HG03457 (cell line): Measurements from ENCODE around the gene SPON1.
"Not testable (repeated sequence)": the region's sequence is repeated elsewhere in the genome, so short reads cannot be mapped to it uniquely, and the experiment has no call there.

Experiments
- ATAC-seq: cut with Tn5 transposase; IDR thresholded peaks from one replicate; pipeline ENCODE4 v1.9.1; 2021; ENCODE audit warnings: moderate number of reproducible peaks; ENCODE audit not compliant: unreplicated experiment

Gene SPON1

DNA sequence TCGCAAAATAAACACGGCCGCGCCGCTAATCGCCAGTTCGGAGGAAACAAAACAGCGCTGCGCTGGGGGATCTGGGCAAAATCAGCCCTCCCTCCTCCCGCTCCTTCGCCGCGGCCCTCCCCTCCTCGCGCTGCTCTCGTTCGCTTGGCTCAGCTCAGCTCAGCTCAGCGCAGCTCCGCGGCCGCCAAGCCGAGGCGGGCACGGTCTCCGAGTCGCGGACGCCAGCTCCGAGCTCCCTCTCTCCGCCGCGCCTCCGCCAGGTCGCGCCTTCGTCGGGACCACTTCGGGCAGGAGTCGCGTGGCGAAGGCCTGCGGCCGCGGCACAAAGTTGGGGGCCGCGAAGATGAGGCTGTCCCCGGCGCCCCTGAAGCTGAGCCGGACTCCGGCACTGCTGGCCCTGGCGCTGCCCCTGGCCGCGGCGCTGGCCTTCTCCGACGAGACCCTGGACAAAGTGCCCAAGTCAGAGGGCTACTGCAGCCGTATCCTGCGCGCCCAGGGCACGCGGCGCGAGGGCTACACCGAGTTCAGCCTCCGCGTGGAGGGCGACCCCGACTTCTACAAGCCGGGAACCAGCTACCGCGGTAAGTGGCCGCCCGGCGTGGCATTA lies at the start of gene SPON1:
SPON1 (plus strand) TSS at position 162 of the 607 bp plus-strand sequence; CDS start at position 344, 182 bp downstream.
- no peak for ATAC-seq

GRCh38 chr11:13917264-13917663 lies 45.3 kb upstream of the SPON1 start:
- no peak for ATAC-seq

DNA sequence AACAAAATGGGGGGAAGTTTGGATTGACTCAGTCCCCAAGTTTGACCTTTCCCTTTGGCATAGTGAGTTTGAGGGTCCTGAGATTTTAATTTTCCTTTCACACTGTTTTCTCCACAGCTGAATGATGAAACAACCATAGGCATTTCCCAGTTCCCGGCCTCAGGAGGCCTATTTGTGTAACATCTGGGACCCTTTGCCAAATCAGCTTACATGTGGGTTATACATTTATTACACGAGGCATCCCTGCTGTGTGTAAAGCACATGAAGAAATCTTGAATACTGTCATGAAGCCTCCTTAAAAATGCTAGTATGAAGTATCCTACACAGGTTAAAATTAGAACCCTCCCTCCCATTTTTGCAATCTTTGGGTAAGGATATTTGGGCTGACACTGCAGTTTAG lies 44.6 kb upstream of the SPON1 start:
- ATAC-seq: no peak

DNA sequence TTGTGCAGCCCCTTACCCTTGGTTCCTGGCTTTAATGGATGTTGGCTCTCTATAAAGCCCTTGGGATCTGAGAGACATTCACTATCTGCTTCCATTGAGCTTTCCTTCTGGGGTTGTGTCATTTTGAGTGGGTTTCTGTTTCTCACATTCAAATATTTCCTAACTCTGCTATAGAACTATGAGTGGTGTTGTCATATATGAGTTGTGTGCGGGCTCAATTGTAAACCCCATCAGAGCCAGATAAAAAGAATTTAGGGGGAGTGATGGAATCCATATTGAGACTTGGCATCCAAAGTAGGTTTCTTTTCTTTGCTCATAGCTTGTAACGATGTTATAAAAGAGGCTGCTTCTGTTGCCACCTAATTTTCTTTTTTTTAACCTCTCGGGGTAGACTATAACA lies 41.8 kb upstream of the SPON1 start:
- no peak for ATAC-seq

DNA sequence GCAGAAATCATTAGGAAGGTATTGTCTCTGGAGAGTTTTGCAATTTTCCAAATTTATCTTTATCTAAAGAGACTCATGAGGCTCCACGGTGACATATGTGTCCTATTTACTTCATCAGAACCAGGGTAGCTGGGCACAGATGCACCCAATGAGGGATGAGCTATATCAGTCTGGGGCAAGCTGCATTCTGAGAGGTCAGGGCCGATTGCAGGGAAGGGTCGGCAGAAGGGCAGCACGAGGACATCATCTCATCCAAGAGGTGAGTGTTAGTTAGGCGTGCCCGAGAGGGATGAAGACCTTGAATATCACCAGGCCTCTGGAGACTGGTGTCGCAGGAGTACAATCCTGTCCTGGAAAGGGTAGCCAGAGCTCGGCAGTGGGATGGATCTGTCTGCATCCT lies 41.0 kb upstream of the SPON1 start:
- ATAC-seq: no peak

- no peak for ATAC-seq
Measured at GRCh38 chr11:13923182-13923581, 39.3 kb upstream of the SPON1 start.

- no peak for ATAC-seq
Measured at GRCh38 chr11:13923716-13924650, 38.5 kb upstream of the SPON1 start.

DNA sequence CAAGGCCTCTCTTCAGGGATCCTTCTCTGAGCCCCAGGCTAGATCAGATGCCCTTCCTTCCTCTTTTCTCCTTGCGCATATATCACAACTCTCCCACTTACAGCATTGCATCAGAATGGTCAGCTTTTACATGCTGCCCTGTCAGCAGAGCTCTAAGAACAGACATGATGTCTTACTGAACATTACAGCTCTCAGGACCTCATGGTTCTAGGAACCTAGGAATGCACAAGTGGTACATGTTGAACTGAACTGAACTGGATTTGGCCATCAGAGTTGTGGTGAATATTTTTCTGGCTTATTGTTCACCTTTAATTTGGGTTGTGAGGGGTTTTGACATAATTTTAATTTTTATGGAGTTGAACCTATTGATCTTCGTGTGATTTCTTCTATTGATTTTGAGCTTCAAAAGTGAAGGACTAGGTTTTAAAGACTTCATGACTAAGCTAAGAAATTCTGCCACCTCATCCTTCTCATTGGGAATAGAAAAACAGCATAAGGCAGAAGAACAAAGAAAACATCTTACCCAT lies 37.7 kb upstream of the SPON1 start:
- no peak for ATAC-seq

DNA sequence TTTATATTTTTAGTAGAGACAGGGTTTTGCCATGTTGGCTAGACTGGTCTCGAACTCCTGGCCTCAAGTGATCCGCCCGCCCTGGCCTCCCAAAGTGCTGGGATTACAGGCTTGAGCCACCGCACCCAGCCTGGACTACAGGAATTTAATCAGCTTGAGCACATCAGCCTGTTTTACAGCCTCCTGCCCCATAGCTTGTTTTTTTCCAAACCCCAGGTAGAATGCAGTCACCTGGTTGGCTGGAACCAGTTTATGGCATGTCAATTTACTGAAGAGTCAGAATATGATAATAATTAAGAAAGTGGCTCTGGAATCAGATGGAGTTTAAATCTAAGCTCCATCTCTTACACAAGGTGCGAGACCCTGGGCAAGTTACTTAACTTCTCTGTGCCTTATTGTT lies 36.2 kb upstream of the SPON1 start:
- not testable (repeated sequence) for ATAC-seq

- ATAC-seq: no peak
Measured at GRCh38 chr11:13926981-13927380, 35.5 kb upstream of the SPON1 start.

GRCh38 chr11:13927481-13927880 lies 35.0 kb upstream of the SPON1 start:
- ATAC-seq: no peak

GRCh38 chr11:13928566-13929251 lies 33.8 kb upstream of the SPON1 start:
- ATAC-seq: no peak

GRCh38 chr11:13929395-13929891 lies 33.1 kb upstream of the SPON1 start:
- no peak for ATAC-seq

- no peak for ATAC-seq
Measured at GRCh38 chr11:13931356-13931755, 31.2 kb upstream of the SPON1 start.

- ATAC-seq: not testable (repeated sequence)
Measured at GRCh38 chr11:13937154-13937553, 25.4 kb upstream of the SPON1 start.

DNA sequence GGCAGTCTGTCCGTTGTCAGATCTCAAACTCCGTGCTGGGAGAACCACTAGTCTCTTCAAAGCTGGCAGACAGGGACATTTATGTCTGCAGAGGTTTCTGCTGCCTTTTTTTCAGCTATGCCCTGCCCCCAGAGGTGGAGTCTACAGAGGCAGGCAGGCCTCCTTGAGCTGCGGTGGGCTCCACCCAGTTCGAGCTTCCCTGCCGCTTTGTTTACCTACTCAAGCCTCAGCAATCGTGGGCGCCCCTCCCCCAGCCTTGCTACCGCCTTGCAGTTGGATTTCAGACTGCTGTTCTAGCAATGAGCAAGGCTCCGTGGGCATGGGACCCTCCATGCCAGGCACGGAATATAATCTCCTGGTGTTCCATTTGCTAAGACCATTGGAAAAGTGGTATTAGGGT lies 23.7 kb upstream of the SPON1 start:
- not testable (repeated sequence) for ATAC-seq

DNA sequence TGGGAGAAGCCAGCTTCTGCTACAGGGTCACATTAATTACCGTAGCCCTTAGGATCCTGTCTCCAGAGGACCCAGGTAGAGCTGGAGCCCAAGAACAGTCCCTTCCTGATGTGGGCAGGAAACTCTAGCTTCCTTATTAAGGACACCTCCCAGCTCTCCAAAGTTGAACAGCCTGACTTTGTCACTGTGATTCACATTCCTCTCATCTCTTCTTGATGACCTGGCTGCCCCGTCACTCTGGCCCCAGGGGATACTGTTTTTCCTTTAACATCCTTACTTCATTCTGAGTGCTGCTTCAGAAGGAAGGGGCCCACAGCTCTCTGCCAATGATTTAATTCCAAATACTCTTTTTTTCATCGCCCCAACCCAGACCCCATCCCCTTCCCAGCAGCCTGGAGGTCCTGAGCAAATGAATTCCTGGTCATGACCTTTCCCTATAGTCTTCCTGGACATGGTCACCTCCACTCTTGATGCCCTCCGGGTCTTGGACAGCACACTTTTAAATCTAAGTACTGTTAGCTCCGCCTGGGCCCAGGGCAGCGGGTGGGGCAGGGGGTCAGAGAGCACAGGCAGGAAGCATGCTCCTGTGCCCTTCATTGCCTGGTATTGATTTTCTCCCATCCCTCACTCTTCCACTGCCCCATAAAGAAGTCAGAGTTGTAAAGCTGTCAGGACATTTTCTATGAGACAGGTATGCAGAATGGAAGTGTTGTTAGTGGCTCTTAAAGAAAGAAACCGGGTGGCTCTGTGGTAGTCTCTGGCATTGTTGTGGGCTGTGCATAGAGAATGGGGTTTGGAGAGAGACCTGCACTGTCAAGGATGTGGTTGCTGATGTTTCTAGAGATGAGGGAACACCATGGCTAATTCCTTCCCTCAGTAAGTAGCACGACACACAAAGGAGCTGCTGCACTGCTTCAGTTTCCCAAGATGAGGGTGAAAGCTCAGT lies 22.3 kb upstream of the SPON1 start:
- ATAC-seq: no peak

- ATAC-seq: no peak
Measured at GRCh38 chr11:13940907-13941256, 21.6 kb upstream of the SPON1 start.

GRCh38 chr11:13941775-13942174 lies 20.7 kb upstream of the SPON1 start:
- ATAC-seq: no peak

- ATAC-seq: no peak
Measured at GRCh38 chr11:13942378-13942777, 20.1 kb upstream of the SPON1 start.
